GM12892 (cell line): Measurements from ENCODE around the gene GOLGA3.

Experiments used
- POLR2A ChIP-seq: IDR thresholded peaks from 2 replicates; pipeline ENCODE4 v1.6.1; 2011; ENCODE audit warnings: low read depth, low read length, control low read depth
- POLR2AphosphoS5 ChIP-seq: IDR thresholded peaks from 2 replicates; pipeline ENCODE4 v1.6.1; 2011; ENCODE audit warnings: low read depth, low read length, control low read depth
- TAF1 ChIP-seq: IDR thresholded peaks from 2 replicates; pipeline ENCODE4 v1.6.1; 2011; ENCODE audit warnings: low read depth, mild to moderate bottlenecking, control low read depth, low read length, borderline replicate concordance

DNA sequence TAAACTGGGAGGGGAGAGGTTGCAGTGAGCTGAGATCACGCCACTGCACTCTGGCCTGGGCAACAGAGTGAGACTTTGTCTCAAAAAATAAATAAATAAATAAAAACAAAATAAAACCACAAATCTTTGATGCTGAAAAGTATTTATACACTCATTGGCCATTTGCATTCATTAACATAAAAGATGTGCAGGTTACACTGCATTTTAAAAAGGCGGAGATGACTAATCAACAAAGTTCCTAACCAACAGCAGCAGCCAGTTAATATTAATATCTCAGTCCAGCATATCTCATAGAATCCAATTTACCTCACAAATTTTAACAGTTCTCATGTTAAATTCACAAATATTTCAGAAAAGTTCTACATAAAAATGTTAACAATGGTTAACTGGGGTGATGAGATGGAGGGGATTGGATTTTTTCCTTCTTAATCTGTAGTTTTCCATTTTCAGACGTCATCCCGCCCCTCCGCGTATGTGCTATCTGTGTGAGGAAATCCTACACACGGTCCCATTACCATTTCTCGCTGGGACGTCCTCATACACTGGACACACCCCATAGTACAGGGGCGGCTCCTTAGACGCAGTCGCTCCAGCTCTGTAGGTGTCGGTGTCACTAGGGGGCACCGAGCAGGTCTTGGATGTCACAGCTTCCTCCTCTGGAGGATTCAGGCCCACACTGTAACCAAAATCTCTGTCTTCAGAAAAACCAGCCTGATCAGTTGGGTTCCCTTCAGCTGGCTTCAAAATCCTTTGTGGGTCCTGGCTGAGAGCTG is 74.3 kb downstream of the GOLGA3 start:
- TF ChIP-seq POLR2A (no peak), POLR2AphosphoS5 (no peak), TAF1 (no peak)
